GM10248 (cell line): ENCODE data around the gene SAMD14.
A peak's percentile ranks its signal among the peaks of the same experiment; 100 is the strongest.

Source experiments
- CTCF ChIA-PET: fragments of 300-600 bp; sonication (Branson Sonifier 250); formaldehyde crosslinking; extraction: SDS; loops from one replicate; lab custom pipeline; 2021; ENCODE audit warnings: antibody characterized with exemption; lab: Yijun Ruan, JAX
- POLR2A ChIA-PET: fragments of 350-650 bp; sonication (Branson Sonifier 250); formaldehyde crosslinking; extraction: SDS; loops from one replicate; lab custom pipeline; 2020; ENCODE audit warnings: antibody characterized with exemption; lab: Yijun Ruan, JAX
- DNase-seq: peaks from one replicate; pipeline ENCODE4 v3.0.0; 2012; ENCODE audit errors: extremely low spot score
- CTCF ChIP-seq: IDR thresholded peaks from 2 replicates; pipeline ENCODE4 v1.5.1; 2012; ENCODE audit warnings: mild to moderate bottlenecking, low read depth; ENCODE audit errors: extremely low read depth, missing control alignments, control extremely low read depth

Gene SAMD14

GRCh38 chr17:50169881-50170459 lies 40.0 kb upstream of the SAMD14 start:
- no peak for DNase-seq
- ChIA-PET POLR2A (no interaction called here), CTCF (interaction anchor here (0.7 to 6.4 kb wide), 43 partner anchors 8 to 192 kb away, joined by 3 to 107 read pairs (median 6); partner anchors contain the start of genes COL1A1, PPP1R9B, TMEM92 and XYLT2)
- TF ChIP-seq CTCF: no peak

GRCh38 chr17:50169121-50169764 lies 39.3 kb upstream of the SAMD14 start:
- CTCF ChIA-PET: interaction anchor here (0.7 to 6.4 kb wide), 43 partner anchors 8 to 177 kb away, joined by 3 to 107 read pairs (median 6); partner anchors contain the start of genes COL1A1, PPP1R9B, TMEM92 and XYLT2
- DNase-seq: peak; percentile 75
- TF ChIP-seq CTCF: peak; percentile 84
- POLR2A ChIA-PET: no interaction called here

GRCh38 chr17:50168319-50168718 lies 38.4 kb upstream of the SAMD14 start:
- no peak for DNase-seq
- TF ChIP-seq CTCF: no peak
- CTCF ChIA-PET: interaction anchor here (0.7 to 6.4 kb wide), 12 partner anchors 10 to 127 kb away, joined by 3 to 107 read pairs (median 16); partner anchors contain the start of genes COL1A1, PPP1R9B and TMEM92
- POLR2A ChIA-PET: no interaction called here

GRCh38 chr17:50167371-50167770 lies 37.4 kb upstream of the SAMD14 start:
- POLR2A ChIA-PET: no interaction called here
- DNase-seq: no peak
- TF ChIP-seq CTCF: no peak
- CTCF ChIA-PET: interaction anchor here (1.2 to 6.4 kb wide), 7 partner anchors 11 to 128 kb away, joined by 4 to 90 read pairs (median 24); partner anchors contain the start of genes COL1A1, PPP1R9B and TMEM92

- no peak for TF ChIP-seq CTCF
- CTCF ChIA-PET: interaction anchor here (1.0 to 6.4 kb wide), 12 partner anchors 7 to 231 kb away, joined by 3 to 90 read pairs (median 10); partner anchors contain the start of genes COL1A1, LRRC59, PPP1R9B and TMEM92
- POLR2A ChIA-PET: no interaction called here
- DNase-seq: no peak
Observed at GRCh38 chr17:50166518-50167181, 36.7 kb upstream of the SAMD14 start.

GRCh38 chr17:50165867-50166517 lies 36.0 kb upstream of the SAMD14 start, which contains the start of gene SGCA:
Gene SGCA (plus strand): TSS chr17:50166005. CDS start chr17:50166041, 36 bp downstream.
- DNase-seq: no peak
- TF ChIP-seq CTCF: no peak
- CTCF ChIA-PET: interaction anchor here (0.8 to 6.4 kb wide), 12 partner anchors 8 to 231 kb away, joined by 3 to 90 read pairs (median 6); partner anchors contain the start of genes COL1A1, LRRC59 and TMEM92
- POLR2A ChIA-PET: no interaction called here
